ENCODE results near the gene GFI1. TPM values are rescaled to one million over a fixed set of nuclear protein-coding genes. Genes with fewer than 3 reads are reported as not detected.
"Not testable (repeated sequence)": the region's sequence is repeated elsewhere in the genome, so short reads cannot be mapped to it uniquely, and the experiment has no call there.

GFI1 gene
- polyA plus RNA-seq, 3 donors from 2014 or later: 17.8 to 47.4 (median 27.2) TPM

DNA sequence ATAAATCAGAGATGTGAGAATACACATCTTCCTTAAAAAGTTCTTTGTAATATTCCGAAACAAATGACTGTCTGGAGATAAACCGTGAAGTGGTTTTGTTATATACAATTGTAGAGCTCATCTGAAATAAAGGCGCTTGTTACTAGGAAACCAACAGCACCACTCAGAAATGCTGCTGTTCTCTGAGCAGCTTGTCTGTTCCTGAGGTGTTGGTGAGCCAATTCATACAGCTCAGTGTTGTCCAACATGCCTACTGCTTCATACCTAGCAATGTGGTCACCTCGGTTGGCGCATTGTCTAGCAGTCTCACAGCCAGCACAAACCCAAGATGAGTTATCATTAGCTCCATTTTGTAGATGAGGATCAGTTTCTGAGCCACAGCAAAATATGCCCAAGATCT, 44.4 kb downstream of the GFI1 start:
- no peak for DNase-seq
- no peak overlapping the region for H3K4me3 Mint-ChIP-seq
- H3K27me3 Mint-ChIP-seq (ENCODE audit: low read depth in 3 of 3): peaks cover 0 to 2% (median 2%) of the 10 kb centered on the region in 3 donors
- no peaks in the 10 kb centered on the region for H3K36me3 Mint-ChIP-seq
- H3K4me1 Mint-ChIP-seq: peaks cover 0 to 6% of the 10 kb centered on the region in 2 donors
- H3K9me3 Mint-ChIP-seq: no peaks in the 10 kb centered on the region
- no peak overlapping the region for H3K27ac Mint-ChIP-seq

DNA sequence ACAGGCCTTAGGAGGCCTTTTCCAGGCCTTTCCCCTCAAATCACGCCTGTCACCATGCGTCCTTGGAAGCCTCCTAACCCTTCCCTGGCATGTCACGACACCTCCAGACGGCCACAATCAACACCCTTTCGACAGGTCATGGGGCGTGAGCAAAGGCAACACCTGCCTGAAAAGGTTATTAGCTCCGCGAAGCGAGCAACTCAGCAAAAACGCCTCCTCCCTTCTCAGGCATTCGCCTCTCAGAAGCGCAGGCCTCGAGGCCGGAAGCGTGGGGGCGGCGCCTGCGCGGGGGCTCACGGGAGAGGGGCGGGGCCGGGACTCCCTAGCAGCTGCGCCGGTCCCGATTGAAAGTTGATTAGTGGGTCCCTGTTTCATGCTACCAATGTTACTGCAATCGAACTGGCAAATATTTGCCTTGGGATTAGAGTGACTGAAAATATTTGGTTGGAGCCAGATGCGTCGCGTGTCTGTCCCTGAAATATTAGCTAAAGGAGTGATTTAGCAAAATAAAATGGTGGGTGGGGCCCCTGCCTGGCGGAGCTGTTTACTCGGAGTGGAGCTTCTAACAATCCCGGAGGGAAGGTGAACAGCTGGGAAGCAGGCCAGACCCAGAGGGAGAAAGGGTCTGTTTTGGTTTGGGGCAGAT, 44.9 kb downstream of the GFI1 start:
- no peak overlapping the region for H3K27ac Mint-ChIP-seq
- no peak overlapping the region for H3K4me3 Mint-ChIP-seq
- no peaks in the 10 kb centered on the region for H3K9me3 Mint-ChIP-seq
- DNase-seq: no peak
- H3K36me3 Mint-ChIP-seq: no peaks in the 10 kb centered on the region
- peaks cover 0 to 2% (median 2%) of the 10 kb centered on the region in 3 donors for H3K27me3 Mint-ChIP-seq (ENCODE audit: low read depth in 3 of 3)
- H3K4me1 Mint-ChIP-seq: peaks cover 0 to 6% of the 10 kb centered on the region in 2 donors

DNA sequence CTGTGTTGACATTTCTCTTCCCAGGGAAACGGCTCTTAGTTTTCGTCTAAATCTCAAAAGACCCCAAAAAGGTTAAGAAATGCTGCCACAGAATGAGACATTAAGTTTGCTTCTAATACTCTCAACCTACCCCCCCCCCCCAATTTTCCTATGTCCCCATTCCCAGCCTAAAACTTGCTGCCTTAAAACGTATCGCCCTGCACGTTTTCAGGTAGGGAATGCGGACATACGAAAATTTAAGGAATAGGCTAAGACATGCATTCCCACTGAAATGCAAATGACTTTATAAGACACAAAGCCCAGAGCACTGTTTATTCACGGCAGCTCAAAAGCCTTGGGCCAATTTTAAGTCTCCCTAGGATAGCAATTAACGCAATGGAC, 45.4 kb downstream of the GFI1 start:
- H3K27ac Mint-ChIP-seq: no peak overlapping the region
- H3K9me3 Mint-ChIP-seq: no peaks in the 10 kb centered on the region
- H3K4me3 Mint-ChIP-seq: no peak overlapping the region
- peaks cover 0 to 2% (median 2%) of the 10 kb centered on the region in 3 donors for H3K27me3 Mint-ChIP-seq (ENCODE audit: low read depth in 3 of 3)
- no peak for DNase-seq
- no peaks in the 10 kb centered on the region for H3K36me3 Mint-ChIP-seq
- peaks cover 0 to 6% of the 10 kb centered on the region in 2 donors for H3K4me1 Mint-ChIP-seq

DNA sequence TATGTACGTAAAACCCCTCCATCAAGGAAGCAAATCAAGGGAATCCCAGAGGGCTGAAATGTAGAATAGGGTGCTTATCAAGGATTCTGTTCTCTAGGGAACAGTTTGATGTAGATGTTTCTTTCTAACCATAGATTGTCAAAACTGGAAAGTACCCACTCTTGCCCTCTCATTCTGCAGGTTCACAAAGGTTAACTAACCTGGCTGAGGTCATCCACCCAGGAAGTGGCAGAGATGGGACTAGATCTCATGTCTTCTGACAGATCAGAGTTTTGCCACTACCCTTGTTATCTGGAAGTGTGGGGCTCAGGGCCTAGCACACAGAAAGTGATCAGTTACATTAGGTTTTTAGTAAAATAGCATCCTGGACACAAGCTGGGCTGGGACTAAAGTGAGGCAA, 47.4 kb downstream of the GFI1 start:
- H3K9me3 Mint-ChIP-seq: no peaks in the 10 kb centered on the region
- H3K4me3 Mint-ChIP-seq: no peak overlapping the region
- peaks cover 0 to 6% of the 10 kb centered on the region in 2 donors for H3K4me1 Mint-ChIP-seq
- no peak for DNase-seq
- peak overlapping the region in 3 of 6 donors; percentile 23 to 46 (median 36) for H3K27ac Mint-ChIP-seq
- H3K36me3 Mint-ChIP-seq: no peaks in the 10 kb centered on the region
- peaks cover 0 to 2% (median 2%) of the 10 kb centered on the region in 3 donors for H3K27me3 Mint-ChIP-seq (ENCODE audit: low read depth in 3 of 3)

DNA sequence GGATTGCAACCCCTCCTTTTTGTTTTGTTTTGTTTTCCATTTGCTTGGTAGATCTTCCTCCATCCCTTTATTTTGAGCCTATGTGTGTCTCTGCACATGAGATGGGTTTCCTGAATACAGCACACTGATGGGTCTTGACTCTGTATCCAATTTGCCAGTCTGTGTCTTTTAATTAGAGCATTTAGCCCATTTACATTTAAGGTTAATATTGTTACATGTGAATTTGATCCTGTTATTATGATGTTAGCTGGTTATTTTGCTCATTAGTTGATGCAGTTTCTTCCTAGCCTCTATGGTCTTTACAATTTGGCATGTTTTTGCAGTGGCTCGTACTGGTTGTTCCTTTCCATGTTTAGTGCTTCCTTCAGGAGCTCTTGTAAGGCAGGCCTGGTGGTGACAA, 52.2 kb downstream of the GFI1 start:
- not testable (repeated sequence) for DNase-seq; H3K4me3 Mint-ChIP-seq; H3K36me3 Mint-ChIP-seq; H3K9me3 Mint-ChIP-seq; H3K27me3 Mint-ChIP-seq (ENCODE audit: low read depth in 3 of 3); H3K4me1 Mint-ChIP-seq; H3K27ac Mint-ChIP-seq

DNA sequence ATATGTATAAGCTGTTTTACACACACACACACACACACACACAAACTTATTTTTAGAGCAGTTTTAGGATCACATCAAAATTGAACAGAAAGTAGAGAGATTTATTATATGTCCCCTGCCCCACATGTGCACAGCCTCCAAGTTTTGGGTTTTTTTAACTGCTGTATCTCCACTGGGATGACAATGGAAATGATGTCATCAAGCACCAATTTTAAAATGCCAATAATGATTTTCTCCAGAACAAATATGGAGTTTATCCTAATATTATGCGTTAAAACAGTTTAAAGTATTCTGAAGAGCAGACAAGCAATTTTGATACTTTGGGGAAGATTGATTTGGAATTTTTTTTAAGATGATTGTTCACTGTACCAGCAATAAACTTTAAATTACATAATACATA, 56.7 kb downstream of the GFI1 start:
- Mint-ChIP-seq H3K9me3 (no peaks in the 10 kb centered on the region), H3K4me3 (no peak overlapping the region), H3K4me1 (no peaks in the 10 kb centered on the region), H3K27me3 (ENCODE audit: low read depth in 3 of 3) (peaks cover 0 to 4% (median 1%) of the 10 kb centered on the region in 3 donors), H3K36me3 (no peaks in the 10 kb centered on the region), H3K27ac (no peak overlapping the region)
- no peak for DNase-seq

DNA sequence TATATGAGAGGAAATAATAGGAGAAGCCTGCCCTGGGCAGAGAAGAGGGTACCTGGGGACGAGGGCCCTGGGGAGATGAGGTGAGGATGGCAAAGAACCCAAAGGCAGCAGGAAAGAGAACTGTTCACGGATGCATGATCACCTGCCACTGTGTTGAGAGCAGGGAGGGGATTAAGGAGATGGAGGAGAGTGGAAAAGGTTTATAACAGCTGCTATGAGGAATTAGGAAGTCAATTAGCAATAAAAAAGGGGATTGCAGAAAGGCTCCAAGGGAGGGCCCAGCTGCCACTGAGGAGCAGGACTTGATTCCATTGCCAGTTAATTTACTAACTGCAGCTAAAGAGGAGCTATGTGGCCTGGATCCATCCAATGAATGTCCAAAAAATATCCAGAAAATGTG, 61.1 kb downstream of the GFI1 start:
- H3K9me3 Mint-ChIP-seq: no peaks in the 10 kb centered on the region
- H3K36me3 Mint-ChIP-seq: no peaks in the 10 kb centered on the region
- H3K4me3 Mint-ChIP-seq: no peak overlapping the region
- no peak overlapping the region for H3K27ac Mint-ChIP-seq
- H3K4me1 Mint-ChIP-seq: no peaks in the 10 kb centered on the region
- peaks cover 0 to 2% (median 0%) of the 10 kb centered on the region in 3 donors for H3K27me3 Mint-ChIP-seq (ENCODE audit: low read depth in 3 of 3)
- no peak for DNase-seq

Other genes starting within 250 kb of the GFI1 start
- 10 to 100 TPM; 10.8 to 18.3 (median 15.3) TPM for gene GLMN, start 187.9 kb downstream of the GFI1 start, polyA plus RNA-seq
- gene RPAP2, start 187.9 kb downstream of the GFI1 start, polyA plus RNA-seq: 10 to 100 TPM in 2 of 3 donors, 1 to 10 TPM in 1; 7.9 to 28.6 (median 11.6) TPM